HL-60 (cell line): ENCODE data around the gene AMPD3.
A peak's percentile ranks its signal among the peaks of the same experiment; 100 is the strongest.

Experiments
- DNase-seq, 2 experiments: peaks; one replicate each; pipeline ENCODE4 v3.0.0-alpha.2; 2010 to 2020; ENCODE audit warnings: low read depth in 1 of 2, low spot score in 1 of 2
- H3K27ac ChIP-seq: fragments of 250-450 bp; sonication (Bioruptor Pico); replicated peaks from 2 replicates; pipeline ENCODE4 v1.5.1; 2020; ENCODE audit warnings: mild to moderate bottlenecking, moderate library complexity
- H3K27me3 ChIP-seq: fragments of 250-450 bp; sonication (Bioruptor Pico); 2 replicates; pipeline ENCODE4 v1.5.1; 2021; ENCODE audit warnings: mild to moderate bottlenecking, moderate library complexity; ENCODE audit not compliant: insufficient read depth, poor library complexity, severe bottlenecking
- H3K4me3 ChIP-seq: replicated peaks from 2 replicates; pipeline ENCODE4 v1.5.1; 2011; ENCODE audit warnings: mild to moderate bottlenecking, control low read depth, low read length; ENCODE audit not compliant: insufficient read depth
- CTCF ChIP-seq: IDR thresholded peaks from one replicate; pipeline ENCODE4 v1.5.1; 2011; ENCODE audit warnings: low read length, control low read depth, inconsistent platforms; ENCODE audit not compliant: insufficient read depth
- GABPA ChIP-seq: IDR thresholded peaks from 2 replicates; pipeline ENCODE4 v1.6.1; 2012; ENCODE audit warnings: low read depth
- POLR2AphosphoS5 ChIP-seq: IDR thresholded peaks from 2 replicates; pipeline ENCODE4 v1.6.1; 2012; ENCODE audit warnings: low read depth
- REST ChIP-seq: IDR thresholded peaks from 2 replicates; pipeline ENCODE4 v1.6.1; 2012; ENCODE audit warnings: low read depth; ENCODE audit not compliant: insufficient replicate concordance
- SPI1 ChIP-seq: IDR thresholded peaks from 2 replicates; pipeline ENCODE4 v1.6.1; 2012; ENCODE audit warnings: low read depth, mild to moderate bottlenecking, borderline replicate concordance

AMPD3 gene

GRCh38 chr11:10410844-10411200 is 44.2 kb upstream of the AMPD3 start:
- H3K27ac ChIP-seq, result no peak overlapping the region
- H3K27me3 ChIP-seq, result no peaks in the 10 kb centered on the region
- DNase-seq, result no peak
- H3K4me3 ChIP-seq, result no peak overlapping the region
- TF ChIP-seq SPI1, result no peak
- TF ChIP-seq REST, result no peak
- TF ChIP-seq POLR2AphosphoS5, result no peak
- no peak for TF ChIP-seq GABPA
- no peak for TF ChIP-seq CTCF

- Histone ChIP-seq H3K27ac (no peak overlapping the region), H3K27me3 (no peaks in the 10 kb centered on the region), H3K4me3 (no peak overlapping the region)
- TF ChIP-seq POLR2AphosphoS5 (no peak), SPI1 (no peak), CTCF (no peak), REST (no peak), GABPA (no peak)
- DNase-seq, result no peak
Observed at GRCh38 chr11:10412266-10412665, 42.8 kb upstream of the AMPD3 start.

- Histone ChIP-seq H3K27me3 (no peaks in the 10 kb centered on the region), H3K27ac (peak overlapping the region; percentile 65), H3K4me3 (no peak overlapping the region)
- DNase-seq, result peak; percentile 66 to 89
- TF ChIP-seq REST (no peak), GABPA (no peak), POLR2AphosphoS5 (no peak), CTCF (peak; percentile 33), SPI1 (peak; percentile 55; the same call in 1 of the 2 replicates)
Observed at GRCh38 chr11:10413268-10413667, 41.8 kb upstream of the AMPD3 start.
